H1 (cell line): Measurements from ENCODE around the gene VAV2.

Experiments
- BCL11A ChIP-seq, 2 experiments: IDR thresholded peaks; one replicate each; pipeline ENCODE4 v1.6.1; 2011; ENCODE audit warnings: low read depth in 2 of 2, low read length in 2 of 2, mild to moderate bottlenecking in 2 of 2
- EP300 ChIP-seq, 2 experiments: IDR thresholded peaks; 1 replicate in 1 of 2; 2 replicates in 1 of 2; pipeline ENCODE4 v1.6.1; 2011 to 2012; ENCODE audit warnings: low read depth in 2 of 2, low read length in 2 of 2, mild to moderate bottlenecking in 2 of 2, borderline replicate concordance in 1 of 2, inconsistent platforms in 1 of 2, moderate library complexity in 1 of 2
- POLR2A ChIP-seq, 2 experiments: IDR thresholded peaks; 1 replicate in 1 of 2; 2 replicates in 1 of 2; pipeline ENCODE4 v1.6.1; 2011; ENCODE audit warnings: low read depth in 2 of 2, low read length in 2 of 2, mild to moderate bottlenecking in 2 of 2; ENCODE audit errors: control extremely low read depth in 1 of 2
- POLR2AphosphoS5 ChIP-seq: IDR thresholded peaks from 2 replicates; pipeline ENCODE4 v1.6.1; 2011; ENCODE audit warnings: low read depth, low read length
- SP1 ChIP-seq: IDR thresholded peaks from 2 replicates; pipeline ENCODE4 v1.6.1; 2011; ENCODE audit warnings: low read depth, low read length
- TF ChIP-seq, protein P1 (sequence below): IDR thresholded peaks from 2 replicates; pipeline ENCODE4 v1.6.1; 2011; ENCODE audit warnings: low read length, improper control_type of control experiment
- TF ChIP-seq, protein P2 (sequence below), 3 experiments: IDR thresholded peaks; 1 replicate in 2 of 3; 2 replicates in 1 of 3; pipeline versions ENCODE4 v1.5.1 to v1.6.1; 2011; ENCODE audit warnings: low read length in 3 of 3, mild to moderate bottlenecking in 3 of 3, inconsistent platforms in 2 of 3, low read depth in 1 of 3, moderate library complexity in 1 of 3; ENCODE audit not compliant: insufficient read depth in 1 of 3; ENCODE audit errors: control extremely low read depth in 1 of 3

DNA sequence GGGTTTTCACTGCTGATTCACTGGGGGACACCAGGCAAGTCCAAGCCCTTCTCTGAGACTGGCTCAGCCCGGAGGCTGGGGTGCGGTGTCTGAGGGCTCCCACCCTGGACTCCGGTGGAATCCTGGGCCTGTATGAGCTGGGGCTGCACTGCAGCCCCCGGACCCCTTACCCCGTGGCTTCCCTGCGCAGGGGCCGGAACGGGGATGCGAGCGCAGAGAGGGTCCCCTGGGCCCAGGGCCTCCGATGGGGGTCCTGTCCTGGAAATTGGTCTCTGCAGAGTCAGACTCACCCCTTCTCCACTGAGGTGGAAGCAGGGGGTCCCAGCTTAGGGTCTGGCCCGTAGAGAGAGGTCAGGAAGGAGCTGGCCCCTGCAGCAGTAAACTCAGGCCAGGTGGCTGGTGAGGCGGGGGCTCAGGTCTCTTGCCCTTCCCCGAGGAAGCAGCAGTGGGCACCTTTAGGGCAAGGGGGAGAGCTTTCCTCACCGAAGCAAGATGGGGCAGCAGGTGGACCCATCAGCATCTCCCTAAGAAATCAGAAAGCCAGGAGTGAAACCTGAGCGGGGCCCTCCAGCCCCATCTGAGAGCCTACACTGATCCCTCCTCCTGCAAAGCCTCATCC, 1.6 kb upstream of the VAV2 start:
- TF ChIP-seq EP300 (IDR thresholded peaks at IDR 0.05; ENCODE audit: borderline replicate concordance in 1 of 2, low read depth in 2 of 2, low read length in 2 of 2): no peak
- no peak for TF ChIP-seq POLR2A (IDR thresholded peaks at IDR 0.05; ENCODE audit: control extremely low read depth in 1 of 2, low read depth in 2 of 2, low read length in 2 of 2)
- TF ChIP-seq, protein P1, sequence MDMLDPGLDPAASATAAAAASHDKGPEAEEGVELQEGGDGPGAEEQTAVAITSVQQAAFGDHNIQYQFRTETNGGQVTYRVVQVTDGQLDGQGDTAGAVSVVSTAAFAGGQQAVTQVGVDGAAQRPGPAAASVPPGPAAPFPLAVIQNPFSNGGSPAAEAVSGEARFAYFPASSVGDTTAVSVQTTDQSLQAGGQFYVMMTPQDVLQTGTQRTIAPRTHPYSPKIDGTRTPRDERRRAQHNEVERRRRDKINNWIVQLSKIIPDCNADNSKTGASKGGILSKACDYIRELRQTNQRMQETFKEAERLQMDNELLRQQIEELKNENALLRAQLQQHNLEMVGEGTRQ: no peak
- TF ChIP-seq, protein P2, sequence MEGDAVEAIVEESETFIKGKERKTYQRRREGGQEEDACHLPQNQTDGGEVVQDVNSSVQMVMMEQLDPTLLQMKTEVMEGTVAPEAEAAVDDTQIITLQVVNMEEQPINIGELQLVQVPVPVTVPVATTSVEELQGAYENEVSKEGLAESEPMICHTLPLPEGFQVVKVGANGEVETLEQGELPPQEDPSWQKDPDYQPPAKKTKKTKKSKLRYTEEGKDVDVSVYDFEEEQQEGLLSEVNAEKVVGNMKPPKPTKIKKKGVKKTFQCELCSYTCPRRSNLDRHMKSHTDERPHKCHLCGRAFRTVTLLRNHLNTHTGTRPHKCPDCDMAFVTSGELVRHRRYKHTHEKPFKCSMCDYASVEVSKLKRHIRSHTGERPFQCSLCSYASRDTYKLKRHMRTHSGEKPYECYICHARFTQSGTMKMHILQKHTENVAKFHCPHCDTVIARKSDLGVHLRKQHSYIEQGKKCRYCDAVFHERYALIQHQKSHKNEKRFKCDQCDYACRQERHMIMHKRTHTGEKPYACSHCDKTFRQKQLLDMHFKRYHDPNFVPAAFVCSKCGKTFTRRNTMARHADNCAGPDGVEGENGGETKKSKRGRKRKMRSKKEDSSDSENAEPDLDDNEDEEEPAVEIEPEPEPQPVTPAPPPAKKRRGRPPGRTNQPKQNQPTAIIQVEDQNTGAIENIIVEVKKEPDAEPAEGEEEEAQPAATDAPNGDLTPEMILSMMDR (IDR thresholded peaks at IDR 0.05; ENCODE audit: control extremely low read depth in 1 of 3, insufficient read depth in 1 of 3, low read depth in 1 of 3, low read length in 3 of 3): no peak
- no peak for TF ChIP-seq SP1
- no peak for TF ChIP-seq POLR2AphosphoS5
- TF ChIP-seq BCL11A (IDR thresholded peaks at IDR 0.05; ENCODE audit: low read depth in 2 of 2, low read length in 2 of 2): no peak
